GM23248 (cell line): ENCODE results near the gene KRTAP9-6.

Experiments
- EZH2 ChIP-seq: fragments of 200-600 bp; sonication (generic); IDR thresholded peaks from 2 replicates; pipeline ENCODE4 v1.6.1; 2018; ENCODE audit warnings: antibody characterized with exemption, mild to moderate bottlenecking; ENCODE audit not compliant: insufficient read depth, poor library complexity, severe bottlenecking
- EZH2phosphoT487 ChIP-seq: fragments of 200-600 bp; sonication (generic); IDR thresholded peaks from 2 replicates; pipeline ENCODE4 v1.6.1; 2018; ENCODE audit warnings: antibody characterized with exemption, moderate library complexity, mild to moderate bottlenecking, low read depth; ENCODE audit not compliant: insufficient read depth

- TF ChIP-seq EZH2 (no peak), EZH2phosphoT487 (no peak)
These were observed 49.5 kb upstream of the KRTAP9-6 start for GRCh38 chr17:41215681-41216080.
